HCT116 (cell line): ENCODE data around the gene FREM1. TPM values are rescaled to one million over a fixed set of nuclear protein-coding genes. Genes with fewer than 3 reads are reported as not detected.

Experiments used
- ATAC-seq: fragments of 200-7000 bp; cut with Tn5 transposase; 2 replicates; pipeline ENCODE4 v1.9.1; 2020; ENCODE audit warnings: mild to moderate bottlenecking, moderate library complexity
- BruUV-seq: library from RNA; stranded (reverse); fragments of 400-500 nt; replicated peaks from 2 replicates; lab custom pipeline; 2021; lab: Mats Ljungman, UMichigan
- CTCF ChIA-PET: fragments of 300-600 bp; sonication (Branson Sonifier 250); formaldehyde crosslinking; loops from one replicate; lab custom pipeline; 2021; ENCODE audit warnings: antibody characterized with exemption; lab: Charles Lee
- POLR2A ChIA-PET: fragments of 300-600, 350-600 bp; sonication (Branson Sonifier 250); formaldehyde crosslinking; loops from one replicate; lab custom pipeline; 2021; ENCODE audit warnings: antibody characterized with exemption; lab: Charles Lee
- RAD21 ChIA-PET, 2 experiments: fragments of 300-600 bp; sonication (Branson Sonifier 250); formaldehyde crosslinking; loops; one replicate each; lab custom pipeline; 2023; ENCODE audit warnings: low total read pairs in 2 of 2; ENCODE audit not compliant: uncharacterized antibody in 2 of 2, unreplicated experiment in 2 of 2, low non-redundant PET in 1 of 2; lab: Charles Lee
- DNase-seq: peaks from one replicate; pipeline ENCODE4 v3.0.0-alpha.2; 2010; ENCODE audit warnings: low read depth, low spot score
- H2AFZ ChIP-seq: fragments of 200-600 bp; shearing (Covaris generic), sonication (generic); 2 replicates; pipeline ENCODE4 v1.6.1; 2017; ENCODE audit warnings: low read depth, mixed run types, mixed read lengths, antibody characterized with exemption, low read length; ENCODE audit not compliant: poor library complexity, severe bottlenecking
- H3K27ac ChIP-seq: 2 replicates; pipeline ENCODE4 v1.5.1; 2012; ENCODE audit warnings: low read depth, low read length
- H3K27me3 ChIP-seq: fragments of 200-600 bp; sonication (generic); 2 replicates; pipeline ENCODE4 v1.6.1; 2016; ENCODE audit warnings: mixed run types, low read length, mixed read lengths; ENCODE audit not compliant: insufficient read depth
- H3K36me3 ChIP-seq, 2 experiments: fragments of 200-500 bp in 1 of 2; fragments of 200-600 bp in 1 of 2; sonication (Bioruptor generic) in 1 of 2; sonication (generic) in 1 of 2; 2 replicates each; pipeline versions ENCODE4 v1.5.1 to v1.6.1; 2014 to 2016; ENCODE audit warnings: low read length in 2 of 2, inconsistent platforms in 1 of 2, mixed read lengths in 1 of 2, mixed run types in 1 of 2; ENCODE audit not compliant: insufficient read depth in 2 of 2, control insufficient read depth in 1 of 2
- H3K4me1 ChIP-seq, 2 experiments: fragments of 200-600 bp in 1 of 2; sonication (generic) in 1 of 2; 2 replicates each; pipeline versions ENCODE4 v1.5.1 to v1.6.1; 2012 to 2017; ENCODE audit warnings: low read length in 2 of 2, inconsistent platforms in 1 of 2, mild to moderate bottlenecking in 1 of 2, mixed read lengths in 1 of 2, mixed run types in 1 of 2, moderate library complexity in 1 of 2; ENCODE audit not compliant: insufficient read depth in 2 of 2, control insufficient read depth in 1 of 2
- H3K4me2 ChIP-seq: fragments of 200-600 bp; sonication (generic); 2 replicates; pipeline ENCODE4 v1.6.1; 2017; ENCODE audit warnings: mixed run types, low read length, mixed read lengths
- H3K4me3 ChIP-seq, 2 experiments: fragments of 200-600 bp in 1 of 2; sonication (generic) in 1 of 2; replicated peaks in 1 of 2; 2 replicates each; pipeline ENCODE4 v1.5.1; 2011 to 2016; ENCODE audit warnings: low read length in 2 of 2, control low read depth in 1 of 2, low read depth in 1 of 2, mild to moderate bottlenecking in 1 of 2, mixed read lengths in 1 of 2, mixed run types in 1 of 2
- H3K79me2 ChIP-seq: fragments of 200-600 bp; sonication (generic); 2 replicates; pipeline ENCODE4 v1.6.1; 2017; ENCODE audit warnings: mild to moderate bottlenecking, mixed run types, low read length, moderate library complexity, mixed read lengths; ENCODE audit not compliant: insufficient read depth
- H3K9ac ChIP-seq: fragments of 200-600 bp; sonication (generic); 2 replicates; pipeline ENCODE4 v1.6.1; 2016; ENCODE audit warnings: low read length, mixed read lengths
- H3K9me2 ChIP-seq: fragments of 200-600 bp; sonication (generic), shearing (Covaris generic); 2 replicates; pipeline ENCODE4 v1.6.1; 2017; ENCODE audit warnings: mixed run types, mild to moderate bottlenecking, moderate library complexity; ENCODE audit not compliant: insufficient read depth
- H3K9me3 ChIP-seq, 2 experiments: fragments of 200-500 bp in 1 of 2; fragments of 200-600 bp in 1 of 2; sonication (Bioruptor generic) in 1 of 2; sonication (generic) in 1 of 2; 2 replicates each; pipeline ENCODE4 v1.6.1; 2014 to 2017; ENCODE audit warnings: low read length in 2 of 2, mixed read lengths in 2 of 2, inconsistent platforms in 1 of 2, low read depth in 1 of 2, mild to moderate bottlenecking in 1 of 2, mixed run types in 1 of 2, moderate library complexity in 1 of 2; ENCODE audit not compliant: control insufficient read depth in 1 of 2, insufficient read depth in 1 of 2
- H4K20me1 ChIP-seq: fragments of 200-600 bp; sonication (generic), shearing (Covaris generic); 2 replicates; pipeline ENCODE4 v1.6.1; 2017; ENCODE audit warnings: mixed run types, mild to moderate bottlenecking, moderate library complexity; ENCODE audit not compliant: insufficient read depth
- ELF1 ChIP-seq: IDR thresholded peaks from 2 replicates; pipeline ENCODE4 v1.6.1; 2012; ENCODE audit warnings: low read depth, borderline replicate concordance
- EZH2 ChIP-seq: fragments of 200-600 bp; sonication (generic); IDR thresholded peaks from 2 replicates; pipeline ENCODE4 v1.6.1; 2017; ENCODE audit warnings: antibody characterized with exemption, mixed run types
- EZH2phosphoT487 ChIP-seq: fragments of 200-600 bp; IDR thresholded peaks from 2 replicates; pipeline ENCODE4 v1.6.1; 2018; ENCODE audit warnings: antibody characterized with exemption, borderline replicate concordance
- FOSL1 ChIP-seq: IDR thresholded peaks from 2 replicates; pipeline ENCODE4 v1.6.1; 2012; ENCODE audit warnings: low read depth
- POLR2A ChIP-seq: IDR thresholded peaks from 2 replicates; pipeline ENCODE4 v1.7.0; 2011; ENCODE audit warnings: borderline replicate concordance; ENCODE audit not compliant: insufficient read depth, insufficient read length; ENCODE audit errors: extremely low read depth
- RAD21 ChIP-seq: IDR thresholded peaks from 2 replicates; pipeline ENCODE4 v1.6.1; 2012; ENCODE audit warnings: low read depth, mild to moderate bottlenecking
- SP1 ChIP-seq: IDR thresholded peaks from 2 replicates; pipeline ENCODE4 v1.6.1; 2012; ENCODE audit warnings: low read depth
- SRF ChIP-seq: IDR thresholded peaks from 2 replicates; pipeline ENCODE4 v1.6.1; 2012; ENCODE audit warnings: low read depth
- YY1 ChIP-seq: IDR thresholded peaks from 2 replicates; pipeline ENCODE4 v1.6.1; 2011; ENCODE audit warnings: low read length, low read depth, moderate library complexity, mild to moderate bottlenecking; ENCODE audit not compliant: insufficient replicate concordance; ENCODE audit errors: extremely low read depth
- ZFX ChIP-seq: fragments of 450-650 bp; IDR thresholded peaks from 2 replicates; pipeline ENCODE4 v1.6.1; 2017
- ZNF274 ChIP-seq: fragments of 200-500 bp; sonication (Bioruptor generic); IDR thresholded peaks from 2 replicates; pipeline ENCODE4 v1.6.1; 2014; ENCODE audit warnings: mild to moderate bottlenecking, low read depth, low read length, inconsistent platforms
- intact Hi-C: fragments of 100-400 bp; cut with micrococcal nuclease; formaldehyde crosslinking; loops from 2 replicates; pipeline ENCODE4 v1.10.0; 2022
- total RNA-seq: library from RNA; stranded (reverse); gene quantifications from one replicate; pipeline ENCODE4 v1.2.1, GENCODE V29; 2021; ENCODE audit not compliant: unreplicated experiment

The FREM1 gene
- total RNA-seq, 1 experiment from 2014 or later = 0.12 TPM

GRCh38 chr9:14899042-14899814 is 11.0 kb downstream of the FREM1 start:
- Histone ChIP-seq H3K79me2 (no peaks in the 10 kb centered on the region), H3K9me3 (no peaks in the 10 kb centered on the region), H3K9me2 (no peaks in the 10 kb centered on the region), H3K4me1 (no peaks in the 10 kb centered on the region), H3K27ac (no peak overlapping the region), H3K4me3 (no peak overlapping the region), H3K36me3 (no peaks in the 10 kb centered on the region), H2AFZ (no peak overlapping the region), H3K9ac (no peak overlapping the region), H4K20me1 (no peaks in the 10 kb centered on the region), H3K27me3 (peaks cover 6% of the 10 kb centered on the region; the same call in 1 of the 2 replicates), H3K4me2 (no peak overlapping the region)
- ChIA-PET CTCF (no interaction called here), RAD21 (no interaction called here), POLR2A (no interaction called here)
- ATAC-seq (no peak), DNase-seq (no peak)
- intact Hi-C loops = no loop called here
- TF ChIP-seq YY1 = no peak
- TF ChIP-seq FOSL1 = no peak
- no peak for TF ChIP-seq EZH2phosphoT487
- no peak for TF ChIP-seq ELF1
- no peak for TF ChIP-seq POLR2A
- no peak for TF ChIP-seq SRF
- TF ChIP-seq SP1 = no peak
- no peak for TF ChIP-seq RAD21
- no peak for TF ChIP-seq EZH2
- TF ChIP-seq ZNF274 = no peak
- TF ChIP-seq ZFX = no peak
- BruUV-seq = no TSS peak

- H3K4me2 ChIP-seq = no peak overlapping the region
- no peaks in the 10 kb centered on the region for H3K9me3 ChIP-seq
- peaks cover 14% of the 10 kb centered on the region; the same call in 1 of the 2 replicates for H3K27me3 ChIP-seq
- no peak overlapping the region for H3K9ac ChIP-seq
- ATAC-seq (no peak), DNase-seq (no peak)
- H3K36me3 ChIP-seq = no peaks in the 10 kb centered on the region
- no peak overlapping the region for H3K4me3 ChIP-seq
- no peaks in the 10 kb centered on the region for H3K9me2 ChIP-seq
- CTCF ChIA-PET = no interaction called here
- H3K79me2 ChIP-seq = no peaks in the 10 kb centered on the region
- no peak for TF ChIP-seq POLR2A
- peak; percentile 26; the same call in 1 of the 2 replicates for TF ChIP-seq FOSL1
- TF ChIP-seq SP1 = no peak
- no peak for TF ChIP-seq EZH2phosphoT487
- POLR2A ChIA-PET = no interaction called here
- H2AFZ ChIP-seq = no peak overlapping the region
- no peaks in the 10 kb centered on the region for H4K20me1 ChIP-seq
- H3K27ac ChIP-seq = no peak overlapping the region
- RAD21 ChIA-PET = no interaction called here
- intact Hi-C loops = no loop called here
- H3K4me1 ChIP-seq = no peaks in the 10 kb centered on the region
- no TSS peak for BruUV-seq
Measured at GRCh38 chr9:14895806-14896205, 14.4 kb downstream of the FREM1 start.
